Choroid plexus epithelial cell (primary cell): ENCODE measurements around the gene PSENEN.

Source experiments
- DNase-seq: peaks from one replicate; pipeline ENCODE4 v3.0.0-alpha.2; 2010; ENCODE audit warnings: low read depth
- H3K4me3 ChIP-seq: 2 replicates; pipeline ENCODE4 v1.5.1; 2011; ENCODE audit warnings: low read depth, mild to moderate bottlenecking, control low read depth, low read length, moderate library complexity
- TF ChIP-seq, protein P1 (sequence below): conservative IDR thresholded peaks from 2 replicates; pipeline ENCODE4 v1.5.1; 2011; ENCODE audit warnings: low read depth, mild to moderate bottlenecking, control low read depth, inconsistent platforms, low read length, moderate library complexity

Gene PSENEN

DNA sequence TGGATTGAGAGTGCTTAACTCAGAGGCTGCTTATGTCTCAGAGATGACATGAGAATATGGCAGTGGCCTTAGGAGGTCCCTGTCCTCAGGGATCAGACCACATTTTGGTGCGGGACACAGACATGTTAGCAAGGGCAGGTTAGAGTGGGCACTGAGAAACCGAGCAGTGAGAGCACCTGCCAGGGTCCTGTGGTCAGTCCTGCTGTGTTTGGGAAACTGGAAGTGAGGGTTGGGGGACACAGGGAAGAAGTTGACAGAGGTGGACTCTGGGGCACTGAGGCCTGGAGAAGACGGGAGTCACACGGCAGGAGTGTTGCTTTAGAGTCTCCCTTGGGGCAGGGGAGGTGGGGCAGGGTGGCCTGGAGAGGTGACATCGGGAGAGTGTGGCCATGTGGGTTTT is 10.6 kb upstream of the PSENEN start:
- TF ChIP-seq, protein P1, sequence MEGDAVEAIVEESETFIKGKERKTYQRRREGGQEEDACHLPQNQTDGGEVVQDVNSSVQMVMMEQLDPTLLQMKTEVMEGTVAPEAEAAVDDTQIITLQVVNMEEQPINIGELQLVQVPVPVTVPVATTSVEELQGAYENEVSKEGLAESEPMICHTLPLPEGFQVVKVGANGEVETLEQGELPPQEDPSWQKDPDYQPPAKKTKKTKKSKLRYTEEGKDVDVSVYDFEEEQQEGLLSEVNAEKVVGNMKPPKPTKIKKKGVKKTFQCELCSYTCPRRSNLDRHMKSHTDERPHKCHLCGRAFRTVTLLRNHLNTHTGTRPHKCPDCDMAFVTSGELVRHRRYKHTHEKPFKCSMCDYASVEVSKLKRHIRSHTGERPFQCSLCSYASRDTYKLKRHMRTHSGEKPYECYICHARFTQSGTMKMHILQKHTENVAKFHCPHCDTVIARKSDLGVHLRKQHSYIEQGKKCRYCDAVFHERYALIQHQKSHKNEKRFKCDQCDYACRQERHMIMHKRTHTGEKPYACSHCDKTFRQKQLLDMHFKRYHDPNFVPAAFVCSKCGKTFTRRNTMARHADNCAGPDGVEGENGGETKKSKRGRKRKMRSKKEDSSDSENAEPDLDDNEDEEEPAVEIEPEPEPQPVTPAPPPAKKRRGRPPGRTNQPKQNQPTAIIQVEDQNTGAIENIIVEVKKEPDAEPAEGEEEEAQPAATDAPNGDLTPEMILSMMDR = no peak
- no peak overlapping the region for H3K4me3 ChIP-seq
- no peak for DNase-seq

DNA sequence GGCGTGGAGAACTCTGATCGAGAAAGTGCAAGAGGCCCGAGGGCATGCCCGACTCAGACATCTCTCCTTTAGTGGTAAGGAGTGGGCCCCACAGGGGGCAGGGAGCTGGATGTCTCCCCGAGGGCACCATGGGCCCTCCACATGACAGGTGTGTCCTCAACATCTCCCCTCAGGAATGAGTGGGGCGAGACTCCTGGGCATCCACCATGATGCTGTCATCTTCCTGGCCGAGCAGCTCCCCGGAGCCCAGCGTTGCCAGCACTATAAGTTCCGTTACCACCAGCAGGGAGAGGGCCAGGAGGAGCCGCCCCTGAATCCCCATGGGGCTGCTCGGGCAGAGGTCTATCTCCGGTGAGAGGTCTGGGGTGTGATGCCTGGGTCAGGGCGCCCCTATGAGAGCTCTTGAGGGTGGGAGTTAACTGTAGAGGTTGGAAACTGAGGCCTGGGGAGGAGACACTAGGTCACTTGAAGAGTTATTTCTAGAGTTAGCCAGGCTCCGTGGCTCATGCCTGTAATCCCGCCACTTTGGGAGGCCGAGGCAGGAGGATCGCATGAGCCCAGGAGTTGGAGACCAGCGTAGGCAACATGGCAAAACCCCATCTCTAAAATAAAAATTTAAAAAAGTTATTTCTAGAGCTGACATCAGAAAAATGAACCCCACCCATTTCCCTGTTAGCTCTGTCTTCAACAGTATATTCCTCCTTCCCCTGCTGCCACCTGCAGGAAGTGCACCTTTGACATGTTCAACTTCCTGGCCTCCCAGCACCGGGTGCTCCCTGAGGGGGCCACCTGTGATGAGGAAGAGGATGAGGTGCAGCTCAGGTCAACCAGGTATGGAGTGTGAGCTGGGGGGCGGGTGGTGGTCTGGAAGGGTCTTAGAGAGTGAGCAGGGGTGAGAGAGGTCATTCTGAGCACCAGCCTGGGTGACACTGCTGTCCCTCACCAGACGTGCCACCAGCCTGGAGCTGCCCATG is 8.3 kb upstream of the PSENEN start:
- no peak overlapping the region for H3K4me3 ChIP-seq
- TF ChIP-seq, protein P1 = peak; percentile 34
- DNase-seq = no peak

DNA sequence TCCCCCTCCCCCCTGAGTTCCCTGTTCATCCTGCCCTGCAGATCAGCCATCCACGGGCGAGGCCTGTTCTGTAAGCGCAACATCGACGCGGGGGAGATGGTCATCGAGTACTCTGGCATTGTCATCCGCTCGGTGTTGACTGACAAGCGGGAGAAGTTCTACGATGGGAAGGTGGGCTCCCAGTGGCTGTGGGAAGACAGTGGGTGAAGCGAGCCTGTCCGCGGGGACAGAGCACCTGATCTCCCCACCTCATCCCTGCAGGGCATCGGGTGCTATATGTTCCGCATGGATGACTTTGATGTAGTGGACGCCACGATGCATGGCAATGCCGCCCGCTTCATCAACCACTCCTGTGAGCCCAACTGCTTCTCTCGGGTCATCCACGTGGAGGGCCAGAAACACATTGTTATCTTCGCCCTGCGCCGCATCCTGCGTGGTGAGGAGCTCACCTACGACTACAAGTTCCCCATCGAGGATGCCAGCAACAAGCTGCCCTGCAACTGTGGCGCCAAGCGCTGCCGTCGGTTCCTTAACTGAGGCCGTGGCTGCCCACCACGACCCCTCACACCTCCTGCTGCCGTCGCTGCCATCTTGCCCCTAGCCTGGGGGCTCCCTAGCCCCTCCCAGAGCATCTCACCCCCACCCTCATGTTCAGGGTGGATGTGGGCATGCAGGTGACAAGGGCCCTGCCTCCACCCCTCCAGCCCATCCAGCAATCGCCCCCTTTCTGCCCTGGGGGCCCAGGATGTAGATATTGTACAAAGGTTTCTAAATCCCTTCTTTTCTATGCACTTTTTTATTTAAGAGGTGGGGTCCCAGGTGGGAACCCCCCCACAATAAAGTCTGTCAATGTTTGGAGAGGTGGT is 7.2 kb upstream of the PSENEN start:
- no peak overlapping the region for H3K4me3 ChIP-seq
- DNase-seq = no peak
- TF ChIP-seq, protein P1 = no peak

DNA sequence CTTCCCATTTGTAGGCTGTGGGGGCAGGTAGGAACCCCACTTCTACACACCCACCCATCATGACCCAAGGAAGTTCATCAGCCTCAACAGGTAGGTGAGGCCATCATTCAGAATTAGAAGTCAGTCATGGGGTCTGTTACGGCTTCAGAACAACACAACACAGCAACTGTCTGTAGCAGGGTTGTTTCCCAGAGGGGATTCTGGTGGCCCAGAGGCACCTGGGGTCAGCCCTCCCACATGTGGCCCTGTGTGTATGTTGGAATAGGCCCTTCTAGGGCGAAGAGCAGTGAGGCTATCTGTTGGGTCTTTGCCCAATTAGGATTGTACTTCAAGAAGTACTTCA is 6.6 kb upstream of the PSENEN start:
- no peak overlapping the region for H3K4me3 ChIP-seq
- TF ChIP-seq, protein P1 = no peak
- no peak for DNase-seq

DNA sequence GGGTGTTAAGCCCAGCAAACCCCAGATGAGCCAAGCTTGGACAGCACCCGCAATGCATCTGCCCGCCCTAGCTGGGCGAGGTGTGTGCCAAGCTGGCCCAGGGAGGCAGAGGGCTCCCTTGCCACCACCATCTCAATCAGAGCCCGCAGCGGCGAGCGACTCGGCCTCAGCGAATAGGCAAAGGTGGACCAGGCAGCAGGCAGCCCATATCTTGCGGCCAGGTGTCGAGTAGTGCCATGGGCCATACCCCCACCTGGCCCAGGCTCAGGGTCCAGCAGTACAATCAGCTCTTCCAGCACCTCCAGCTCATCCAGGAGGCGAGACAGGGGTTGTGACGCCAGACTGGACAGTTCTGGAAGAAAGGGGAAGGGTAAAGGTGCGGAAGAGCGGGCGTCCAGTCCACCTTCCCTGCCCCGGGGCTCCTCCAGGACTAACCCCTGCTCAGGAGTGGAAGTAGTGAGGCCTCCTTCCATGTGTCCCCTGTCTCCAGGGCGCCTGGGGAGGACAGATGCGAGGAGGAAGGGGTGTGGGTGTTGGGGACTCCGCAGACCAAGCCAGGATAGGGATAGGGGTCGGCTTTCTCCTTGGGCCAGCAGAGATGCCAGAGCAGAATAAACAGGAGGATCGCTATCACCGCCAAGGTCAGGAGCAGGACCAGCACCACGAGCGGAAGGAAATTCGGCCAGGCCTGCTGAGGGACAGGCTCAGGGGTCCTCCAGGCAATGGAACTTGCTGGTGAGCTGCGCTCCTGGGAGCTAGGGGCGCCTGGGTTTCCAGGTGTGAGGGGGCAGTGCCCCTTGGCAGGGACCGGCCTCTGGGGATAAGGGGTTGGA is 6.0 kb upstream of the PSENEN start:
- H3K4me3 ChIP-seq = no peak overlapping the region
- no peak for DNase-seq
- TF ChIP-seq, protein P1 = no peak

DNA sequence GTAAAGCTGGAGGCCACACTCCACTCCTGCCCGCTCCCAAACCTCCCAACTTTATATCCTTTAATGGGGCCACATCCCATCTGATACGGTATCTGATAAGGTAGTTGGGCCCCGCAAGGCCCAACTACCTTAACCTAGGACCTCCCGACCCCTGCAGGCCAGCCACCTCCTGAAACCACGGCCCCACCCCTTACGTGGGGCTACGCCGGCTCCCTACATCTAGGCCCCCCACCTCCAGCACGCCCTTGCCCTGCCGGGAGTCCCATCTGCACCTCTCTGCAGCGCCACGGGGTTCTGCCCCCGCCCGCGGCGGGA is 5.4 kb upstream of the PSENEN start:
- no peak for DNase-seq
- TF ChIP-seq, protein P1 = no peak
- H3K4me3 ChIP-seq = peak overlapping the region; percentile 55
